Lung (tissue), 12 donors: ENCODE measurements around the gene ERFL. TPM values are rescaled to one million over a fixed set of nuclear protein-coding genes. Genes with fewer than 3 reads are reported as not detected.

Source experiments
- ATAC-seq: fragments of 200-7000 bp; cut with Tn5 transposase; one replicate; pipeline ENCODE4 v1.9.1; 2020; ENCODE audit warnings: moderate number of reproducible peaks; ENCODE audit not compliant: insufficient read depth, low FRiP score
- DNase-seq, 3 donors: peaks; one replicate each; pipeline ENCODE4 v3.0.0-alpha.2; 2013 to 2017
- H3K27ac ChIP-seq, 2 donors: one replicate each; pipeline ENCODE4 v1.5.1; 2013; ENCODE audit warnings: mild to moderate bottlenecking in 2 of 2, moderate library complexity in 2 of 2, control low read depth in 1 of 2, inconsistent platforms in 1 of 2, low read depth in 1 of 2, low read length in 1 of 2
- H3K27me3 ChIP-seq, 3 donors: one replicate each; pipeline ENCODE4 v1.5.1; 2013; ENCODE audit warnings: low read length in 2 of 3; ENCODE audit not compliant: control insufficient read depth in 3 of 3, insufficient read depth in 3 of 3
- H3K36me3 ChIP-seq, 4 donors: one replicate each; pipeline ENCODE4 v1.5.1; 2013; ENCODE audit warnings: low read length in 4 of 4, mild to moderate bottlenecking in 1 of 4, moderate library complexity in 1 of 4; ENCODE audit not compliant: control insufficient read depth in 4 of 4, insufficient read depth in 4 of 4
- H3K4me1 ChIP-seq, 5 donors: one replicate each; pipeline ENCODE4 v1.5.1; 2013; ENCODE audit warnings: low read length in 5 of 5, mild to moderate bottlenecking in 2 of 5, moderate library complexity in 1 of 5; ENCODE audit not compliant: control insufficient read depth in 5 of 5, insufficient read depth in 5 of 5
- H3K4me3 ChIP-seq: one replicate; pipeline ENCODE4 v1.5.1; 2013; ENCODE audit warnings: mild to moderate bottlenecking, control low read depth, moderate library complexity
- H3K9ac ChIP-seq, 2 donors: one replicate each; pipeline ENCODE4 v1.5.1; 2013; ENCODE audit warnings: low read length in 2 of 2, control low read depth in 1 of 2; ENCODE audit not compliant: insufficient read depth in 1 of 2
- H3K9me3 ChIP-seq, 4 donors: one replicate each; pipeline ENCODE4 v1.5.1; 2013; ENCODE audit warnings: low read length in 3 of 4, mild to moderate bottlenecking in 1 of 4, moderate library complexity in 1 of 4; ENCODE audit not compliant: control insufficient read depth in 4 of 4, insufficient read depth in 3 of 4
- WGBS, 2 donors: extraction: QIAGEN DNeasy Blood & Tissue Kit; methylation state at CpG; one replicate each; pipeline ENCODE4 v1.1.7; 2013; 5-methylcytosine and 5-hydroxymethylcytosine counted together
- polyA plus RNA-seq, 2 donors: library from polyadenylated mRNA; stranded (reverse); fragments of 200-250 nt; gene quantifications; one replicate each; pipeline ENCODE4 v1.2.1, GENCODE V29; 2013
- total RNA-seq, 2 donors: library from RNA; depleted of rRNA in 1 of 2; stranded (reverse); fragments of >200 nt in 1 of 2; gene quantifications; one replicate each; pipeline ENCODE4 v1.2.1, GENCODE V29; 2014 to 2021
- TF ChIP-seq, protein P1 (sequence below): IDR thresholded peaks from 2 replicates; pipeline ENCODE4 v1.5.1; 2012; ENCODE audit warnings: mild to moderate bottlenecking; ENCODE audit errors: control extremely low read depth, extremely low read depth
- donor health status: control.
- donor health status: control.
- donor health status: Bipolar disorder and iron deficiency.
- donor health status: healthy.
- donor health status: DM: yes; HTN: yes; CAD: no.

The ERFL gene
- total and polyA plus RNA-seq, 4 donors = 0.16 to 0.67 (median 0.37) TPM; not detected in 1

GRCh38 chr19:41906271-41906670, 22.0 kb downstream of the ERFL start:
- H3K27ac ChIP-seq = no peak overlapping the region
- H3K4me1 ChIP-seq = peaks cover 0 to 5% (median 0%) of the 10 kb centered on the region in 5 donors
- TF ChIP-seq, protein P1, sequence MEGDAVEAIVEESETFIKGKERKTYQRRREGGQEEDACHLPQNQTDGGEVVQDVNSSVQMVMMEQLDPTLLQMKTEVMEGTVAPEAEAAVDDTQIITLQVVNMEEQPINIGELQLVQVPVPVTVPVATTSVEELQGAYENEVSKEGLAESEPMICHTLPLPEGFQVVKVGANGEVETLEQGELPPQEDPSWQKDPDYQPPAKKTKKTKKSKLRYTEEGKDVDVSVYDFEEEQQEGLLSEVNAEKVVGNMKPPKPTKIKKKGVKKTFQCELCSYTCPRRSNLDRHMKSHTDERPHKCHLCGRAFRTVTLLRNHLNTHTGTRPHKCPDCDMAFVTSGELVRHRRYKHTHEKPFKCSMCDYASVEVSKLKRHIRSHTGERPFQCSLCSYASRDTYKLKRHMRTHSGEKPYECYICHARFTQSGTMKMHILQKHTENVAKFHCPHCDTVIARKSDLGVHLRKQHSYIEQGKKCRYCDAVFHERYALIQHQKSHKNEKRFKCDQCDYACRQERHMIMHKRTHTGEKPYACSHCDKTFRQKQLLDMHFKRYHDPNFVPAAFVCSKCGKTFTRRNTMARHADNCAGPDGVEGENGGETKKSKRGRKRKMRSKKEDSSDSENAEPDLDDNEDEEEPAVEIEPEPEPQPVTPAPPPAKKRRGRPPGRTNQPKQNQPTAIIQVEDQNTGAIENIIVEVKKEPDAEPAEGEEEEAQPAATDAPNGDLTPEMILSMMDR = no peak
- ATAC-seq (no peak), DNase-seq (no peak)
- peaks cover 0 to 8% (median 8%) of the 10 kb centered on the region in 3 donors for H3K27me3 ChIP-seq
- H3K9me3 ChIP-seq = peaks cover 0 to 2% (median 0%) of the 10 kb centered on the region in 4 donors
- no peak overlapping the region for H3K9ac ChIP-seq
- whole genome bisulfite sequencing, 2 donors = 82 to 84% methylated on average over 9 of the region's 9 CpGs
- H3K36me3 ChIP-seq = peaks cover 5 to 62% (median 27%) of the 10 kb centered on the region in 4 donors
- H3K4me3 ChIP-seq = no peak overlapping the region

DNA sequence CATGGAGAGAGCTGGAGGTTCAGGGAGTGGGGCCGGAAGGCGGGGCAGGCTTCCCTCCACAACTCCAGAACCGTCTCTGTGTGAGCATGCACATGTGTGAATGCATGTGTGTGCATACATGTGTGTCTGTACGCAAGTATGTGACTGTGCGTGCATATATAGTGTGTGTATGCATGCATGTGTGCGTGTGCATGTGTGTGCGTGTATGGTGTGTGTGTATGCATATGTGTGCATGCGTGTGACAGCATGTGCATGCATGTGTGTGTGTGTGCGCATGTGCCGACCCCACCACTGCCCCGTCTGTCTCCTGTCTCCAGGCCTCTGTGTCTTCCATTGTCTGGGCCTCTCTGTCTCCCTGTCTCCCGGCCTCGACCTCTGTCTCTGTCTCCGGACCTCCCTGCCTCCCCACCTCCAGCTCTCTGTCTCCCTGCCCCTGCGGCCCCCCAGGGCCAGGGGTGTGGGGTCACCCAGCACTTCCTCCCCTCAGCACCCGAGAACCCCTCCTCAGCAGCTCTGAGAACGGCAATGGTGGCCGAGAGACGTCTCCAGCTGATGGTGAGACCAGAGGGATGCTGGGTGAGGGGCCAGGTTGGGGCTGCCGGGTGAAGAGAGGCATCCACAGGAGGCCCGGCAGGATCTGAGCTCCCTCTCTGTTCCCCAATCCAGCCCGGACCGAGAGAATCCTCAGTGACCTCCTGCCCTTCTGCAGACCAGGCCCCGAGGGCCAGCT, 22.8 kb downstream of the ERFL start:
- Histone ChIP-seq H3K4me3 (no peak overlapping the region), H3K27ac (peak overlapping the region in 1 of 2 donors; percentile 37), H3K9me3 (peaks cover 0 to 2% (median 0%) of the 10 kb centered on the region in 4 donors), H3K9ac (no peak overlapping the region), H3K36me3 (peaks cover 5 to 66% (median 28%) of the 10 kb centered on the region in 4 donors), H3K27me3 (peaks cover 0 to 2% (median 0%) of the 10 kb centered on the region in 3 donors), H3K4me1 (peaks cover 0 to 5% (median 0%) of the 10 kb centered on the region in 5 donors)
- TF ChIP-seq, protein P1 = no peak
- WGBS, 2 donors = 86 to 91% methylated on average over 24 of the region's 24 CpGs
- ATAC-seq (no peak), DNase-seq (no peak)

DNA sequence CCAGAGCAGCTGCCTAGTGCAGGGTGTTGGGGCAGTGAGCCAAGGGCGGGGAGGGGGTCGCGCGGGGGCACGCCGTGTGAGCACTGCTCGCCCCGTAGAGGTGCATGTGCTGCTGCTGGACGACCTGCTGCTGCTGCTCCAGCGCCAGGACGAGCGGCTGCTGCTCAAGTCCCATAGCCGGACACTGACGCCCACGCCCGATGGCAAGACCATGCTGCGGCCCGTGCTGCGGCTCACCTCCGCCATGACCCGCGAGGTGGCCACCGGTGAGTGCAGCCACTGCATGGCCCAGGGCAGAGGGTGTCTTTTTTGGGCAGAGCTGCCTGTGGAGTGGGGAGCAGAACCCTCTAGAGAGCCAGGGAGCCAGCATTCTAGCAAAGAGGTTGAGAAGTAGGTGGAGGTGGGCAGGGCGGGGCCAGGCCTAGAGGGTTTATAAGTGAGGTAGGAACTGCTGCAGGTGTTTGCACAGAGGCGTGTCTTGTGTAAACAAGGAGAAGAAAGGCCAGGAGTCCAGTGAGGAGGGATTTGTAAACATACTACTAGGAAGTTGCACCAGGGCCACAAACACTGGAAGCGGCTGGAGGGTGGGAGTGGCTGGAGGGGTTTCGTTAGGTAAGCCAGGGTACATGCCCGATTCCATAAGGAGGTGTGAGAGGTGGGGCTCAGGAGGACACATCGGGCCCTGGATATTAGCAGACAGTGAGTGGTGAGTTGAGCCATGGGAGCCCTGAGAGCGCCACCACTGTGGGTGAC, 24.0 kb downstream of the ERFL start:
- Histone ChIP-seq H3K27me3 (no peaks in the 10 kb centered on the region), H3K9ac (no peak overlapping the region)

More for the DNA sequence above, 24.0 kb downstream of the ERFL start:
- ATAC-seq (peak; percentile 85), DNase-seq (peak; percentile 56 to 79 (median 70))
- H3K36me3 ChIP-seq = peaks cover 5 to 71% (median 32%) of the 10 kb centered on the region in 4 donors
- WGBS, 2 donors = 74 to 94% methylated on average over 30 of the region's 30 CpGs
- H3K9me3 ChIP-seq = peaks cover 0 to 2% (median 0%) of the 10 kb centered on the region in 4 donors
- peak overlapping the region in 1 of 2 donors; percentile 63 for H3K27ac ChIP-seq
- no peak overlapping the region for H3K4me3 ChIP-seq
- TF ChIP-seq, protein P1 = no peak
- peaks cover 0 to 5% (median 0%) of the 10 kb centered on the region in 5 donors for H3K4me1 ChIP-seq
